ENCODE data around the gene TP53. TPM values are rescaled to one million over a fixed set of nuclear protein-coding genes. Genes with fewer than 3 reads are reported as not detected.

The TP53 gene
- total RNA-seq, 4 donors from 2014 or later = 37.2 to 77.2 (median 65.2) TPM

DNA sequence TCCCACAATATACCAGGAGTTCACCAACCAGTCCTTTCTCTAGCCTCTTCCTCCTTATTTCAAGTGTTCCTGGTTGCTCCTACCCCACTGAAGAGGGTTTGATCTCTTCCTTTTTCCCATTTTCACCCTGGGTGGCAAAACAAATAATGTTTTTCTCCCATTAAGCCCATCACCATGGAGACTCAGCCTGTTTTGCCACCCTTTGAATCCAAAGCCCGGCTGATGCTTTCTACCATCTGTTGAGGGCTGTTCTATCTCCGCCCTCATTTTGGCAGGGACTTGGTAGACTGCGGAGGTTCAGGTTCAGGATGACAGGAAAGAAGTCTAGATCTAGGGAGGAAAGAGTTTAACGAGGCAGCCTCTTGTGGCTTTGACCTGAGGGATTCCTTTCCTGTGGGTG, 32.8 kb upstream of the TP53 start:
- Histone ChIP-seq H3K27me3 (peaks cover 30% of the 10 kb centered on the region), H3K4me3 (no peak overlapping the region), H3K9me3 (no peaks in the 10 kb centered on the region), H3K36me3 (no peaks in the 10 kb centered on the region), H3K27ac (no peak overlapping the region), H3K4me1 (peaks cover 24% of the 10 kb centered on the region)
- DNase-seq (ENCODE audit: low spot score in 2 of 2) = no peak
- WGBS = 52% methylated on average over 4 of the region's 4 CpGs
- TF ChIP-seq EP300 (IDR thresholded peaks at IDR 0.05) = no peak
- TF ChIP-seq POLR2AphosphoS5 (IDR thresholded peaks at IDR 0.05) = no peak
- no peak for TF ChIP-seq POLR2A (IDR thresholded peaks at IDR 0.05)
- TF ChIP-seq, protein P1, sequence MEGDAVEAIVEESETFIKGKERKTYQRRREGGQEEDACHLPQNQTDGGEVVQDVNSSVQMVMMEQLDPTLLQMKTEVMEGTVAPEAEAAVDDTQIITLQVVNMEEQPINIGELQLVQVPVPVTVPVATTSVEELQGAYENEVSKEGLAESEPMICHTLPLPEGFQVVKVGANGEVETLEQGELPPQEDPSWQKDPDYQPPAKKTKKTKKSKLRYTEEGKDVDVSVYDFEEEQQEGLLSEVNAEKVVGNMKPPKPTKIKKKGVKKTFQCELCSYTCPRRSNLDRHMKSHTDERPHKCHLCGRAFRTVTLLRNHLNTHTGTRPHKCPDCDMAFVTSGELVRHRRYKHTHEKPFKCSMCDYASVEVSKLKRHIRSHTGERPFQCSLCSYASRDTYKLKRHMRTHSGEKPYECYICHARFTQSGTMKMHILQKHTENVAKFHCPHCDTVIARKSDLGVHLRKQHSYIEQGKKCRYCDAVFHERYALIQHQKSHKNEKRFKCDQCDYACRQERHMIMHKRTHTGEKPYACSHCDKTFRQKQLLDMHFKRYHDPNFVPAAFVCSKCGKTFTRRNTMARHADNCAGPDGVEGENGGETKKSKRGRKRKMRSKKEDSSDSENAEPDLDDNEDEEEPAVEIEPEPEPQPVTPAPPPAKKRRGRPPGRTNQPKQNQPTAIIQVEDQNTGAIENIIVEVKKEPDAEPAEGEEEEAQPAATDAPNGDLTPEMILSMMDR (IDR thresholded peaks at IDR 0.05) = no peak

DNA sequence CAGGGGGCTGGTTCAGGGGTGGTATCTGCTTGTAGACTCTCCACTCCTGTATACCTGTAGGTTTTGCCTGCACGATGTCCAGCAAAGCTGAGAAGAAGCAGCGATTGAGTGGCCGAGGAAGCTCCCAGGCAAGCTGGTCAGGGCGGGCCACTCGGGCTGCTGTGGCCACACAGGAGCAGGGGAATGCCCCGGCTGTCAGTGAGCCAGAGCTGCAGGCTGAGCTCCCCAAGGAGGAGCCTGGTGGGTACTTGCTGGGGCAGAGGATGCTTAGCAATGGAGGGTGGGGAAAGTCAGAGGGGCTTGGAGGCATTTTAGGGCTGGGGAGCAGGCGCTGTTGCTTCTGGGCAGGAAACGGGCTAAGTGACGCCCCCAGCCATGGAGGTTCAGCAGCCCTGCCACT, 32.4 kb upstream of the TP53 start:
- TF ChIP-seq POLR2AphosphoS5 (IDR thresholded peaks at IDR 0.05) = no peak
- no peak for DNase-seq (ENCODE audit: low spot score in 2 of 2)
- Histone ChIP-seq H3K4me3 (no peak overlapping the region), H3K36me3 (no peaks in the 10 kb centered on the region), H3K27me3 (peaks cover 31% of the 10 kb centered on the region), H3K4me1 (peaks cover 24% of the 10 kb centered on the region), H3K9me3 (no peaks in the 10 kb centered on the region), H3K27ac (no peak overlapping the region)
- 70% methylated on average over 9 of the region's 9 CpGs for WGBS

DNA sequence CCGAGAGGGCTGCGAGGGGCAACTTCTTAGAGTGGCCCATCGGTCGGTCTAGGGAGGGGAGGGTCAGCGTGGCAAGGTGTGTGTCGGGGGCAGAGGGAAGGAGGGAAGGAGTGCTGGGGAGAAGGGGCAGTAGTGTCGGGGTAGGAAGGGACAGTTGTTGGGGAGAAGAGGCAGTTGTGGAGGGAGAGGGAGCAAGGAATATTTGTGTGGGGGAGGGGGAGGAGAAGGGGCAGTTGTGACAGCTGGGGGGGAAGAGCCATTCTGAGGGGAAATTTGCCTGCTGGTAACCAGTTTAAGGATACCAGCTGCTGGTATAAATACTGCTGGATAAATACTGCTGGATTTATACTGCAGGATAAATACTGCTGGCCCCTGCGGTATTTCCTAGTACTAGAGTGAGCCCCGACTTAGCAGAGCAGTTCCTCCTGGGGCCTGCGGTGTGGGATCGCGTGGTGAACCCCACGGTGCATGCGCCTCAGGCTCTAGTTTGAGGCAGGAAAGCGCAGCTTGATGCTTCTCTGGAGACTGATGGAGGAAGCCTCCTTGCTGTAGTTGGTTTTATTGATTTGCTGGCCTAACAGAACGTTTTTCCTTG, 30.6 kb upstream of the TP53 start:
- Histone ChIP-seq H3K36me3 (no peaks in the 10 kb centered on the region), H3K4me3 (peak overlapping the region; percentile 54), H3K4me1 (peaks cover 24% of the 10 kb centered on the region), H3K9me3 (no peaks in the 10 kb centered on the region), H3K27me3 (peaks cover 39% of the 10 kb centered on the region), H3K27ac (no peak overlapping the region)
- DNase-seq (ENCODE audit: low spot score in 2 of 2) = no peak
- TF ChIP-seq EP300 (IDR thresholded peaks at IDR 0.05) = no peak
- TF ChIP-seq, protein P1 (IDR thresholded peaks at IDR 0.05) = no peak
- no peak for TF ChIP-seq POLR2AphosphoS5 (IDR thresholded peaks at IDR 0.05)
- TF ChIP-seq POLR2A (IDR thresholded peaks at IDR 0.05) = no peak
- 9% methylated on average over 16 of the region's 16 CpGs for WGBS

DNA sequence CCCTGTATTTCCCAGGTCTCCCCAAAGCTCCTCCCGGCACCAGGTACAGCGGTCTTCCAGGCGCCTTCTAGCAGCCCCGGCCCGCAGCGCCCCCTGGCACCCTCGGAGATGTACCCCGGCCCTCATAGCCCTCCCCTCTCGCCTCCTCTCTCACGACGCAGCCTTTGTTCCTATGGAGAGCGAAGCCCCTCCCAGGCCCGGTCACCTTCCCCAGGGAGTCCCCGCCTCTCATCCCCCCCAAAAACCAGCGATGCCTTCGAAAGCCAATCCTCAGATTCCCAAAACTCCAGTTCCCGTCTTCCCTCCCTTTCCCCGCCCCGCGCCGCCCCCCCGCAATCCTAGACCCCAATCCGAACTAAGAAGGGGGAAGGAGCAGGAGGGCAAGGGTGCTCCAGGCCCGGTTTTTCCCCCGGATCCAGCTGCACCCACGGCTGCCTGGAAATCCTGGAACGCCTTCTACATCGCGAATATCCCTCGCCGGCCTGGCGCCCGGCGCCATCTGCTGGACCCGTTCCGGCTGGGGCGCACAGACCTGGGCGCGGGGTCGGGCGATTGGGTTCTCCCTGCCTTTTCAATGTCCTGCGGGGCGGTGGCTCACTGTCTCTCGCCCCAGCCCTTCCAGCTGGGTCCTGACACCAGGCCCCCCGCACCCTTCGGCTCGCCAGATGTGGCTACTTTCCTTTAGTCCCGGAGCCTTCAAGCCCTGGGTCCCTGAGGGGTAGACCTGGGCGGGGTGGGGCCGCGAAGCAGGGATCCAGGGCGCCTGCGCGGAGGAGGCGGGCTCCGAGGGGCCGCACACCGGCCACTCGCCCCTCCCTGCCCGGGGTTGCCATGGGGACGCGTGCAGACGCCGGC, 29.8 kb upstream of the TP53 start, which contains the start of gene DNAH2:
Gene DNAH2 (plus strand): TSS at position 844 of the 855 bp plus-strand sequence. CDS start 1,991 bp downstream, outside the sequence.
- Histone ChIP-seq H3K4me1 (peaks cover 24% of the 10 kb centered on the region), H3K27me3 (peaks cover 43% of the 10 kb centered on the region), H3K9me3 (no peaks in the 10 kb centered on the region), H3K27ac (no peak within 1 kb of the TSS), H3K4me3 (peak within 1 kb of the TSS; percentile 54), H3K36me3 (no peaks in the 10 kb centered on the region)
- peak in 1 of 2 donors; percentile 80 for DNase-seq (ENCODE audit: low spot score in 2 of 2)
- TF ChIP-seq POLR2AphosphoS5 (IDR thresholded peaks at IDR 0.05) (peak in 1 of 3 donors; percentile 43), POLR2A (IDR thresholded peaks at IDR 0.05) (no peak), EP300 (IDR thresholded peaks at IDR 0.05) (no peak)
- TF ChIP-seq, protein P1 (IDR thresholded peaks at IDR 0.05) = peak in 1 of 2 donors; percentile 43
- whole genome bisulfite sequencing = 1% methylated on average over 30 of the region's 64 CpGs

- WGBS = 29% methylated on average over 20 of the region's 20 CpGs
- TF ChIP-seq EP300 (IDR thresholded peaks at IDR 0.05) = no peak
- no peak for TF ChIP-seq POLR2AphosphoS5 (IDR thresholded peaks at IDR 0.05)
- TF ChIP-seq, protein P1 (IDR thresholded peaks at IDR 0.05) = no peak
- no peak for TF ChIP-seq POLR2A (IDR thresholded peaks at IDR 0.05)
- H3K27ac ChIP-seq = no peak overlapping the region
These were observed 28.9 kb upstream of the TP53 start for GRCh38 chr17:7715936-7716886.

More at GRCh38 chr17:7715936-7716886, 28.9 kb upstream of the TP53 start:
- DNase-seq (ENCODE audit: low spot score in 2 of 2) = no peak
- Histone ChIP-seq H3K36me3 (no peaks in the 10 kb centered on the region), H3K4me1 (peaks cover 24% of the 10 kb centered on the region), H3K9me3 (no peaks in the 10 kb centered on the region), H3K27me3 (peaks cover 52% of the 10 kb centered on the region), H3K4me3 (peak overlapping the region; percentile 54)
